HepG2 (cell line): ENCODE data around the gene MPLKIP.
"Not testable (repeated sequence)": the region's sequence is repeated elsewhere in the genome, so short reads cannot be mapped to it uniquely, and the experiment has no call there.

Experiments used
- HHEX ChIP-seq: IDR thresholded peaks from 2 replicates; pipeline ENCODE4 v1.6.1; 2016; ENCODE audit warnings: control low read depth
- KDM5B ChIP-seq: sonication (generic); formaldehyde crosslinking; IDR thresholded peaks from 2 replicates; pipeline ENCODE4 v1.4.0; 2020; ENCODE audit warnings: missing genetic modification reagents, mild to moderate bottlenecking, borderline replicate concordance
- POLR2A ChIP-seq, 2 experiments: IDR thresholded peaks; 2 replicates each; pipeline ENCODE4 v1.6.1; 2011; ENCODE audit warnings: low read depth in 2 of 2, low read length in 2 of 2, mild to moderate bottlenecking in 1 of 2, moderate library complexity in 1 of 2; ENCODE audit not compliant: insufficient read depth in 1 of 2
- SMYD3 ChIP-seq: sonication (generic); formaldehyde crosslinking; IDR thresholded peaks from 2 replicates; pipeline ENCODE4 v1.8.1; 2023; ENCODE audit warnings: mild to moderate bottlenecking, missing genetic modification reagents
- TF ChIP-seq, protein P1 (sequence below), 2 experiments: sonication (generic) in 1 of 2; formaldehyde crosslinking in 1 of 2; IDR thresholded peaks; 2 replicates each; pipeline versions ENCODE4 v1.4.0 to v1.6.1; 2016 to 2020; ENCODE audit warnings: borderline replicate concordance in 1 of 2, low read depth in 1 of 2, mild to moderate bottlenecking in 1 of 2, missing genetic modification reagents in 1 of 2
- TF ChIP-seq, protein P2 (sequence below), 2 experiments: sonication (generic) in 1 of 2; formaldehyde crosslinking in 1 of 2; IDR thresholded peaks; 2 replicates each; pipeline versions ENCODE4 v1.5.1 to v1.6.1; 2011 to 2020; ENCODE audit warnings: borderline replicate concordance in 1 of 2, low read depth in 1 of 2, low read length in 1 of 2, mild to moderate bottlenecking in 1 of 2, missing genetic modification reagents in 1 of 2, moderate library complexity in 1 of 2

DNA sequence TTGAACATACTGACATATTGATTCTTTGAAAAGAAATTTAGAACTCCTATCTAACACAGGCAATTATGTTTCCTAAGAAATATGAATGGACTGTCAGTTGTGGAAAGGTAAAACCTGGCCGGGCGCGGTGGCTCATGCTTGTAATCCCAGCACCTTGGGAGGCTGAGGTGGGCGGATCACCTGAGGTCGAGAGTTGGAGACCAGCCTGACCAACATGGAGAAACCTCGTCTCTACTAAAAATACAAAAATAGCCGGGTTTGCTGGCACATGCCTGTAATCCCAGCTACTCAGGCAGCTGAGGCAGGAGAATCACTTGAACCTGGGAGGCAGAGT, 13.8 kb upstream of the MPLKIP start:
- TF ChIP-seq, protein P1, sequence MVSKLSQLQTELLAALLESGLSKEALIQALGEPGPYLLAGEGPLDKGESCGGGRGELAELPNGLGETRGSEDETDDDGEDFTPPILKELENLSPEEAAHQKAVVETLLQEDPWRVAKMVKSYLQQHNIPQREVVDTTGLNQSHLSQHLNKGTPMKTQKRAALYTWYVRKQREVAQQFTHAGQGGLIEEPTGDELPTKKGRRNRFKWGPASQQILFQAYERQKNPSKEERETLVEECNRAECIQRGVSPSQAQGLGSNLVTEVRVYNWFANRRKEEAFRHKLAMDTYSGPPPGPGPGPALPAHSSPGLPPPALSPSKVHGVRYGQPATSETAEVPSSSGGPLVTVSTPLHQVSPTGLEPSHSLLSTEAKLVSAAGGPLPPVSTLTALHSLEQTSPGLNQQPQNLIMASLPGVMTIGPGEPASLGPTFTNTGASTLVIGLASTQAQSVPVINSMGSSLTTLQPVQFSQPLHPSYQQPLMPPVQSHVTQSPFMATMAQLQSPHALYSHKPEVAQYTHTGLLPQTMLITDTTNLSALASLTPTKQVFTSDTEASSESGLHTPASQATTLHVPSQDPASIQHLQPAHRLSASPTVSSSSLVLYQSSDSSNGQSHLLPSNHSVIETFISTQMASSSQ (IDR thresholded peaks at IDR 0.05; ENCODE audit: low read depth), result not testable (repeated sequence)
- TF ChIP-seq, protein P1 (CRISPR knock-in tag; IDR thresholded peaks at IDR 0.05; ENCODE audit: borderline replicate concordance), result not testable (repeated sequence)
- TF ChIP-seq HHEX (CRISPR knock-in tag); KDM5B; POLR2A (IDR thresholded peaks at IDR 0.05; ENCODE audit: insufficient read depth in 1 of 2, low read depth in 2 of 2, low read length in 2 of 2); SMYD3: not testable (repeated sequence)
- TF ChIP-seq, protein P2, sequence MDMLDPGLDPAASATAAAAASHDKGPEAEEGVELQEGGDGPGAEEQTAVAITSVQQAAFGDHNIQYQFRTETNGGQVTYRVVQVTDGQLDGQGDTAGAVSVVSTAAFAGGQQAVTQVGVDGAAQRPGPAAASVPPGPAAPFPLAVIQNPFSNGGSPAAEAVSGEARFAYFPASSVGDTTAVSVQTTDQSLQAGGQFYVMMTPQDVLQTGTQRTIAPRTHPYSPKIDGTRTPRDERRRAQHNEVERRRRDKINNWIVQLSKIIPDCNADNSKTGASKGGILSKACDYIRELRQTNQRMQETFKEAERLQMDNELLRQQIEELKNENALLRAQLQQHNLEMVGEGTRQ (IDR thresholded peaks at IDR 0.05; ENCODE audit: low read depth, low read length), result not testable (repeated sequence)
- TF ChIP-seq, protein P2 (CRISPR knock-in tag; IDR thresholded peaks at IDR 0.05; ENCODE audit: borderline replicate concordance), result not testable (repeated sequence)
